ENCODE data around the gene ITPKC. TPM values are rescaled to one million over a fixed set of nuclear protein-coding genes. Genes with fewer than 3 reads are reported as not detected.

The ITPKC gene
- total RNA-seq, 1 experiment from 2014 or later: 11.4 TPM

DNA sequence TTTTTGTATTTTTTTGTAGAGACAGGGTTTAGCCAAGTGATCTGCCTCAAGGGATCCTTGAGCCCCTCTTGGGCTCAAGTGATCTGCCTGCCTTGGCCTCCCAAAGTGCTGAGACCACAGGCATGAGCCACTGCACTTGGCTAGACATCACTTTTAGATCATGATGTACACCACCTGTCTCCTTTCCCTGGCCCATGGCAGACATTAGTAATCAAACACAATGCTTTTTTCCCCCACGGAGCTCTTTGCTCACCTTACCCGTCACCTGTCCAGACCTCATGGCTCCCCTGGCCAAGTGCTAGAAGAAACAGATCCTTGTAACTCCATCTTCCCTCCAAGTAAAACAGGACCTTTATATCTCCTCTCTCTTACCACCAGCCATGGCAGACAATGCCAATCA is 44.9 kb upstream of the ITPKC start:
- Histone ChIP-seq H3K36me3 (ENCODE audit: control insufficient read depth in 1 of 2, insufficient read depth in 2 of 2, low read length in 2 of 2) (peaks cover 56 to 68% of the 10 kb centered on the region in 2 experiments), H3K27ac (ENCODE audit: low read depth, low read length) (no peak overlapping the region), H2AFZ (ENCODE audit: low read depth, low read length, poor library complexity, severe bottlenecking) (no peak overlapping the region), H3K9ac (ENCODE audit: low read length) (no peak overlapping the region), H3K4me2 (ENCODE audit: low read length) (no peak overlapping the region), H4K20me1 (ENCODE audit: insufficient read depth) (no peaks in the 10 kb centered on the region), H3K27me3 (ENCODE audit: insufficient read depth, low read length) (no peaks in the 10 kb centered on the region), H3K79me2 (ENCODE audit: insufficient read depth, low read length) (no peaks in the 10 kb centered on the region), H3K9me2 (ENCODE audit: insufficient read depth) (no peaks in the 10 kb centered on the region), H3K4me1 (ENCODE audit: control insufficient read depth in 1 of 2, insufficient read depth in 2 of 2, low read length in 2 of 2) (peaks cover under 1 to 4% of the 10 kb centered on the region in 2 experiments), H3K9me3 (ENCODE audit: control insufficient read depth in 1 of 2, insufficient read depth in 1 of 2, low read depth in 1 of 2, low read length in 2 of 2) (peaks cover 0 to 12% of the 10 kb centered on the region in 2 experiments; a peak in 1 of 4 replicates), H3K4me3 (replicated peaks in 1 of 2; ENCODE audit: low read depth in 1 of 2, low read length in 2 of 2) (no peak overlapping the region)
- TF ChIP-seq POLR2A (IDR thresholded peaks at IDR 0.05; ENCODE audit: borderline replicate concordance, extremely low read depth, insufficient read depth, insufficient read length): no peak
- no peak for TF ChIP-seq SRF (IDR thresholded peaks at IDR 0.05; ENCODE audit: low read depth)
- TF ChIP-seq, protein P1, sequence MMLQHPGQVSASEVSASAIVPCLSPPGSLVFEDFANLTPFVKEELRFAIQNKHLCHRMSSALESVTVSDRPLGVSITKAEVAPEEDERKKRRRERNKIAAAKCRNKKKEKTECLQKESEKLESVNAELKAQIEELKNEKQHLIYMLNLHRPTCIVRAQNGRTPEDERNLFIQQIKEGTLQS (IDR thresholded peaks at IDR 0.05): no peak
- TF ChIP-seq SP1 (IDR thresholded peaks at IDR 0.05; ENCODE audit: low read depth): no peak
- TF ChIP-seq SIN3A (IDR thresholded peaks at IDR 0.05; ENCODE audit: low read depth): no peak
- no peak for TF ChIP-seq CBX3 (IDR thresholded peaks at IDR 0.05; ENCODE audit: low read depth)
- TF ChIP-seq, protein P2, sequence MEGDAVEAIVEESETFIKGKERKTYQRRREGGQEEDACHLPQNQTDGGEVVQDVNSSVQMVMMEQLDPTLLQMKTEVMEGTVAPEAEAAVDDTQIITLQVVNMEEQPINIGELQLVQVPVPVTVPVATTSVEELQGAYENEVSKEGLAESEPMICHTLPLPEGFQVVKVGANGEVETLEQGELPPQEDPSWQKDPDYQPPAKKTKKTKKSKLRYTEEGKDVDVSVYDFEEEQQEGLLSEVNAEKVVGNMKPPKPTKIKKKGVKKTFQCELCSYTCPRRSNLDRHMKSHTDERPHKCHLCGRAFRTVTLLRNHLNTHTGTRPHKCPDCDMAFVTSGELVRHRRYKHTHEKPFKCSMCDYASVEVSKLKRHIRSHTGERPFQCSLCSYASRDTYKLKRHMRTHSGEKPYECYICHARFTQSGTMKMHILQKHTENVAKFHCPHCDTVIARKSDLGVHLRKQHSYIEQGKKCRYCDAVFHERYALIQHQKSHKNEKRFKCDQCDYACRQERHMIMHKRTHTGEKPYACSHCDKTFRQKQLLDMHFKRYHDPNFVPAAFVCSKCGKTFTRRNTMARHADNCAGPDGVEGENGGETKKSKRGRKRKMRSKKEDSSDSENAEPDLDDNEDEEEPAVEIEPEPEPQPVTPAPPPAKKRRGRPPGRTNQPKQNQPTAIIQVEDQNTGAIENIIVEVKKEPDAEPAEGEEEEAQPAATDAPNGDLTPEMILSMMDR (IDR thresholded peaks at IDR 0.05 in 2 of 3, conservative IDR thresholded peaks at IDR 0.05 in 1 of 3; ENCODE audit: borderline replicate concordance in 1 of 3, insufficient read depth in 1 of 3, low read depth in 2 of 3, low read length in 2 of 3): no peak
- TF ChIP-seq POLR2AphosphoS5 (IDR thresholded peaks at IDR 0.05; ENCODE audit: low read depth, low read length): no peak
- TF ChIP-seq, protein P3, sequence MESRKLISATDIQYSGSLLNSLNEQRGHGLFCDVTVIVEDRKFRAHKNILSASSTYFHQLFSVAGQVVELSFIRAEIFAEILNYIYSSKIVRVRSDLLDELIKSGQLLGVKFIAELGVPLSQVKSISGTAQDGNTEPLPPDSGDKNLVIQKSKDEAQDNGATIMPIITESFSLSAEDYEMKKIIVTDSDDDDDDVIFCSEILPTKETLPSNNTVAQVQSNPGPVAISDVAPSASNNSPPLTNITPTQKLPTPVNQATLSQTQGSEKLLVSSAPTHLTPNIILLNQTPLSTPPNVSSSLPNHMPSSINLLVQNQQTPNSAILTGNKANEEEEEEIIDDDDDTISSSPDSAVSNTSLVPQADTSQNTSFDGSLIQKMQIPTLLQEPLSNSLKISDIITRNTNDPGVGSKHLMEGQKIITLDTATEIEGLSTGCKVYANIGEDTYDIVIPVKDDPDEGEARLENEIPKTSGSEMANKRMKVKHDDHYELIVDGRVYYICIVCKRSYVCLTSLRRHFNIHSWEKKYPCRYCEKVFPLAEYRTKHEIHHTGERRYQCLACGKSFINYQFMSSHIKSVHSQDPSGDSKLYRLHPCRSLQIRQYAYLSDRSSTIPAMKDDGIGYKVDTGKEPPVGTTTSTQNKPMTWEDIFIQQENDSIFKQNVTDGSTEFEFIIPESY (IDR thresholded peaks at IDR 0.05; ENCODE audit: extremely low read depth, insufficient replicate concordance, low read length): no peak
- TF ChIP-seq, protein P4, sequence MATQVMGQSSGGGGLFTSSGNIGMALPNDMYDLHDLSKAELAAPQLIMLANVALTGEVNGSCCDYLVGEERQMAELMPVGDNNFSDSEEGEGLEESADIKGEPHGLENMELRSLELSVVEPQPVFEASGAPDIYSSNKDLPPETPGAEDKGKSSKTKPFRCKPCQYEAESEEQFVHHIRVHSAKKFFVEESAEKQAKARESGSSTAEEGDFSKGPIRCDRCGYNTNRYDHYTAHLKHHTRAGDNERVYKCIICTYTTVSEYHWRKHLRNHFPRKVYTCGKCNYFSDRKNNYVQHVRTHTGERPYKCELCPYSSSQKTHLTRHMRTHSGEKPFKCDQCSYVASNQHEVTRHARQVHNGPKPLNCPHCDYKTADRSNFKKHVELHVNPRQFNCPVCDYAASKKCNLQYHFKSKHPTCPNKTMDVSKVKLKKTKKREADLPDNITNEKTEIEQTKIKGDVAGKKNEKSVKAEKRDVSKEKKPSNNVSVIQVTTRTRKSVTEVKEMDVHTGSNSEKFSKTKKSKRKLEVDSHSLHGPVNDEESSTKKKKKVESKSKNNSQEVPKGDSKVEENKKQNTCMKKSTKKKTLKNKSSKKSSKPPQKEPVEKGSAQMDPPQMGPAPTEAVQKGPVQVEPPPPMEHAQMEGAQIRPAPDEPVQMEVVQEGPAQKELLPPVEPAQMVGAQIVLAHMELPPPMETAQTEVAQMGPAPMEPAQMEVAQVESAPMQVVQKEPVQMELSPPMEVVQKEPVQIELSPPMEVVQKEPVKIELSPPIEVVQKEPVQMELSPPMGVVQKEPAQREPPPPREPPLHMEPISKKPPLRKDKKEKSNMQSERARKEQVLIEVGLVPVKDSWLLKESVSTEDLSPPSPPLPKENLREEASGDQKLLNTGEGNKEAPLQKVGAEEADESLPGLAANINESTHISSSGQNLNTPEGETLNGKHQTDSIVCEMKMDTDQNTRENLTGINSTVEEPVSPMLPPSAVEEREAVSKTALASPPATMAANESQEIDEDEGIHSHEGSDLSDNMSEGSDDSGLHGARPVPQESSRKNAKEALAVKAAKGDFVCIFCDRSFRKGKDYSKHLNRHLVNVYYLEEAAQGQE (IDR thresholded peaks at IDR 0.05; ENCODE audit: low read depth): no peak
- TF ChIP-seq TCF7L2 (IDR thresholded peaks at IDR 0.05; ENCODE audit: borderline replicate concordance, extremely low read depth, insufficient read depth, insufficient read length): no peak
- TF ChIP-seq EZH2phosphoT487 (IDR thresholded peaks at IDR 0.05; ENCODE audit: borderline replicate concordance): no peak
- TF ChIP-seq FOSL1 (IDR thresholded peaks at IDR 0.05; ENCODE audit: low read depth): no peak
- no peak for TF ChIP-seq ZNF274 (IDR thresholded peaks at IDR 0.05; ENCODE audit: low read depth, low read length)
- no TSS peak for BruUV-seq (replicated peaks)
- ChIA-PET RAD21 (ENCODE audit: low non-redundant PET in 1 of 2, low total read pairs in 2 of 2, uncharacterized antibody in 2 of 2, unreplicated experiment in 2 of 2) (no interaction called here), POLR2A (no interaction called here), CTCF (no interaction called here)
- no peak for ATAC-seq
- intact Hi-C loops (cut with micrococcal nuclease): no loop called here
- DNase-seq (ENCODE audit: low read depth, low spot score): no peak
